A549 (cell line): ENCODE data around the gene GFRAL. TPM values are rescaled to one million over a fixed set of nuclear protein-coding genes. Genes with fewer than 3 reads are reported as not detected.

Experiments used
- ATAC-seq, 2 experiments: fragments of 200-7000 bp in 1 of 2; fragments of >200 bp in 1 of 2; cut with Nextera tagmentation in 1 of 2; cut with Tn5 transposase in 1 of 2; 3 replicates each; pipeline versions ENCODE4 v1.8.0 to v1.9.1; 2018 to 2020; ENCODE audit warnings: mild to moderate bottlenecking in 1 of 2, moderate library complexity in 1 of 2
- CTCF ChIA-PET: fragments of 300-600 bp; sonication (Branson Sonifier 250); formaldehyde crosslinking; extraction: SDS; loops from one replicate; lab custom pipeline; 2021; ENCODE audit warnings: antibody characterized with exemption, inconsistent platforms; lab: Yijun Ruan, JAX
- POLR2A ChIA-PET: fragments of 350-600 bp; formaldehyde crosslinking; extraction: SDS; loops from one replicate; lab custom pipeline; 2021; ENCODE audit warnings: antibody characterized with exemption, inconsistent platforms; lab: Yijun Ruan, JAX
- DNase-seq, 2 experiments: peaks; one replicate each; pipeline versions ENCODE4 v3.0.0 to v3.0.0-alpha.2; 2011 to 2016; ENCODE audit warnings: low read depth in 1 of 2, low spot score in 1 of 2
- FAIRE-seq: peaks from 2 replicates; lab custom pipeline; 2011; peaks lifted over from hg19 to GRCh38; lab: Jason Lieb, UNC
- H3K27ac ChIP-seq, 2 experiments: fragments of >200 bp; sonication (Bioruptor Twin); formaldehyde crosslinking; 3 replicates each; pipeline ENCODE4 v1.5.1; 2016 to 2017
- H3K4me1 ChIP-seq: fragments of >200 bp; sonication (Bioruptor Twin); formaldehyde crosslinking; 3 replicates; pipeline ENCODE4 v1.6.1; 2016
- H3K4me2 ChIP-seq: fragments of >200 bp; sonication (Bioruptor Twin); formaldehyde crosslinking; 3 replicates; pipeline ENCODE4 v1.6.1; 2016
- H3K4me3 ChIP-seq: fragments of >200 bp; sonication (Bioruptor Twin); formaldehyde crosslinking; 3 replicates; pipeline ENCODE4 v1.5.1; 2016
- H3K9me3 ChIP-seq: fragments of >200 bp; sonication (Bioruptor Twin); formaldehyde crosslinking; 3 replicates; pipeline ENCODE4 v1.6.1; 2016
- BHLHE40 ChIP-seq: IDR thresholded peaks from 2 replicates; pipeline ENCODE4 v1.6.1; 2012; ENCODE audit warnings: low read depth, low read length, inconsistent platforms
- CHD2 ChIP-seq: fragments of 150-350 bp; IDR thresholded peaks from 2 replicates; pipeline ENCODE4 v1.6.1; 2014; ENCODE audit warnings: low read length; ENCODE audit not compliant: partially characterized antibody
- CHD4 ChIP-seq: fragments of 200-600 bp; sonication (generic); IDR thresholded peaks from 2 replicates; pipeline ENCODE4 v1.6.1; 2016; ENCODE audit warnings: antibody characterized with exemption, mild to moderate bottlenecking, borderline replicate concordance
- EHMT2 ChIP-seq: fragments of 200-600 bp; sonication (generic); IDR thresholded peaks from 2 replicates; pipeline ENCODE4 v1.6.1; 2016; ENCODE audit warnings: antibody characterized with exemption, low read depth, mild to moderate bottlenecking, moderate library complexity
- ESRRA ChIP-seq: fragments of 150-350 bp; IDR thresholded peaks from 2 replicates; pipeline ENCODE4 v1.6.1; 2014; ENCODE audit warnings: mild to moderate bottlenecking, low read length, borderline replicate concordance
- FOSB ChIP-seq: fragments of 250-450 bp; sonication (Bioruptor Pico); IDR thresholded peaks from 2 replicates; pipeline ENCODE4 v1.5.0; 2020; ENCODE audit warnings: mild to moderate bottlenecking, moderate library complexity
- FOXS1 ChIP-seq: fragments of 250-450 bp; sonication (Bioruptor Pico); IDR thresholded peaks from 2 replicates; pipeline ENCODE4 v1.5.0; 2020; ENCODE audit warnings: mild to moderate bottlenecking, moderate library complexity
- HOXA7 ChIP-seq: fragments of 250-450 bp; sonication (Bioruptor Pico); IDR thresholded peaks from 2 replicates; pipeline ENCODE4 v1.5.0; 2020; ENCODE audit warnings: mild to moderate bottlenecking, moderate library complexity
- HOXB13 ChIP-seq: fragments of 250-450 bp; sonication (Bioruptor Pico); IDR thresholded peaks from 2 replicates; pipeline ENCODE4 v1.5.0; 2020; ENCODE audit warnings: low read depth, mild to moderate bottlenecking, moderate library complexity
- HOXB5 ChIP-seq: fragments of 250-450 bp; sonication (Bioruptor Pico); IDR thresholded peaks from 2 replicates; pipeline ENCODE4 v1.5.0; 2020; ENCODE audit warnings: mild to moderate bottlenecking, moderate library complexity
- JUN ChIP-seq, 2 experiments: fragments of >200 bp; sonication (Bioruptor Twin); formaldehyde crosslinking; IDR thresholded peaks; 2 replicates in 1 of 2; 3 replicates in 1 of 2; pipeline ENCODE4 v1.6.1; 2016 to 2017
- KDM1A ChIP-seq: fragments of 200-600 bp; sonication (generic); IDR thresholded peaks from 2 replicates; pipeline ENCODE4 v1.6.1; 2016; ENCODE audit warnings: low read depth, mild to moderate bottlenecking
- KDM5A ChIP-seq: fragments of 200-600 bp; sonication (generic); IDR thresholded peaks from 2 replicates; pipeline ENCODE4 v1.6.1; 2016; ENCODE audit warnings: antibody characterized with exemption, mild to moderate bottlenecking
- MAFK ChIP-seq: fragments of 450-650 bp; IDR thresholded peaks from 2 replicates; pipeline ENCODE4 v1.6.1; 2014; ENCODE audit not compliant: partially characterized antibody
- MAZ ChIP-seq: fragments of 150-350 bp; IDR thresholded peaks from 2 replicates; pipeline ENCODE4 v1.6.1; 2014; ENCODE audit warnings: antibody characterized with exemption, low read depth, low read length, borderline replicate concordance
- MYC ChIP-seq: IDR thresholded peaks from 2 replicates; pipeline ENCODE4 v1.6.1; 2012; ENCODE audit warnings: mild to moderate bottlenecking, inconsistent platforms, low read length, improper control_type of control experiment, borderline replicate concordance
- NFE2L2 ChIP-seq: fragments of 150-350 bp; conservative IDR thresholded peaks from 2 replicates; pipeline ENCODE4 v1.6.1; 2014; ENCODE audit warnings: low read length
- NPAS2 ChIP-seq: fragments of 250-450 bp; sonication (Bioruptor Pico); IDR thresholded peaks from 2 replicates; pipeline ENCODE4 v1.8.0; 2022; ENCODE audit warnings: mild to moderate bottlenecking, moderate library complexity, borderline replicate concordance
- POLR2AphosphoS2 ChIP-seq: conservative IDR thresholded peaks from 2 replicates; pipeline ENCODE4 v1.6.1; 2012; ENCODE audit warnings: low read length, improper control_type of control experiment, inconsistent platforms
- RARB ChIP-seq: fragments of 250-450 bp; sonication (Bioruptor Pico); IDR thresholded peaks from 2 replicates; pipeline ENCODE4 v1.8.0; 2021; ENCODE audit warnings: mild to moderate bottlenecking, moderate library complexity
- RNF2 ChIP-seq: fragments of 200-600 bp; sonication (generic); IDR thresholded peaks from 2 replicates; pipeline ENCODE4 v1.6.1; 2016; ENCODE audit warnings: low read depth, mild to moderate bottlenecking, antibody characterized with exemption, moderate library complexity, borderline replicate concordance
- SREBF2 ChIP-seq: fragments of 450-650 bp; IDR thresholded peaks from 2 replicates; pipeline ENCODE4 v1.6.1; 2014; ENCODE audit warnings: mild to moderate bottlenecking, moderate library complexity
- TFCP2L1 ChIP-seq: fragments of 250-450 bp; sonication (Bioruptor Pico); IDR thresholded peaks from 2 replicates; pipeline ENCODE4 v1.5.0; 2021; ENCODE audit warnings: mild to moderate bottlenecking
- TP53 ChIP-seq: fragments of 250-450 bp; sonication (Bioruptor Pico); IDR thresholded peaks from 2 replicates; pipeline ENCODE4 v1.5.0; 2021; ENCODE audit warnings: mild to moderate bottlenecking, moderate library complexity
- WGBS: methylation state at CpG from one replicate; pipeline ENCODE4 v1.1.6; 2017; ENCODE audit errors: missing lambda C conversion rate; 5-methylcytosine and 5-hydroxymethylcytosine counted together
- polyA plus RNA-seq, 4 experiments: library from polyadenylated mRNA; depleted of rRNA in 3 of 4; stranded (reverse); fragments of >200 nt; fragmentation: RNase III in 1 of 4; extraction: RNeasy Plus Mini Kit Qiagen cat#74134 plus additional on column Dnase treatment in 1 of 4; gene quantifications; 2 replicates in 3 of 4; 3 replicates in 1 of 4; pipeline ENCODE4 v1.2.3, GENCODE V29; 2011 to 2017
- TF ChIP-seq, protein P1 (sequence below): fragments of 450-650 bp; IDR thresholded peaks from 2 replicates; pipeline ENCODE4 v1.6.1; 2014; ENCODE audit warnings: antibody characterized with exemption
- TF ChIP-seq, protein P2 (sequence below): fragments of 250-450 bp; sonication (Bioruptor Pico); IDR thresholded peaks from 2 replicates; pipeline ENCODE4 v1.5.0; 2020; ENCODE audit warnings: low read depth, mild to moderate bottlenecking, moderate library complexity
- TF ChIP-seq, protein P3 (sequence below): fragments of >200 bp; sonication (Bioruptor Twin); formaldehyde crosslinking; IDR thresholded peaks from 3 replicates; pipeline ENCODE4 v1.5.1; 2016

Gene GFRAL
- polyA plus RNA-seq, 2 of the 4 experiments (the other 2 are of a cell fraction), result not detected

DNA sequence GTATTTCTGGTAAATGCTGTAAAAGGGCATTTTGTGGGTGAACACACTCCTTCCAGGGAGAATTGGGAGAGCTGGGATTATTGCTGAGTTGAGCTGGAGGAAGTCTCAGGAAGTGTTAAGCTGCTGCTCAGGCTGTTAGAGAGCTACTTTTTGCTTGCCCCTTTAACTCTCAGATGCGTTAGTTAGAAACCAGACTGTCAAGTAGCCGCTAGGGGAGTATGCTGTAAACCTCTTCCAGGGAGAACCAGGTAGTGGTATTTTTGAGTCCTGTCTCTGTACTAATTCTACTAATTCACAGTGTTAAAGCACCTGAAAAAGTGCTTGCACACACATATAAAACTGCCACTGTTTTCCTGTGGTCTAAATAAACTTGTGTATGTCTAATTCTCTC lies 6.6 kb upstream of the GFRAL start (continued):
- no peak for TF ChIP-seq FOSB
- TF ChIP-seq HOXB13 (CRISPR knock-in tag), result no peak
- no peak for TF ChIP-seq CHD4
- no peak for TF ChIP-seq BHLHE40
- TF ChIP-seq MYC, result no peak
- TF ChIP-seq RARB, result no peak
- no peak for TF ChIP-seq TP53 (CRISPR knock-in tag)
- TF ChIP-seq FOXS1 (CRISPR knock-in tag), result no peak
- TF ChIP-seq, all 56 proteins: peak for 0

DNA sequence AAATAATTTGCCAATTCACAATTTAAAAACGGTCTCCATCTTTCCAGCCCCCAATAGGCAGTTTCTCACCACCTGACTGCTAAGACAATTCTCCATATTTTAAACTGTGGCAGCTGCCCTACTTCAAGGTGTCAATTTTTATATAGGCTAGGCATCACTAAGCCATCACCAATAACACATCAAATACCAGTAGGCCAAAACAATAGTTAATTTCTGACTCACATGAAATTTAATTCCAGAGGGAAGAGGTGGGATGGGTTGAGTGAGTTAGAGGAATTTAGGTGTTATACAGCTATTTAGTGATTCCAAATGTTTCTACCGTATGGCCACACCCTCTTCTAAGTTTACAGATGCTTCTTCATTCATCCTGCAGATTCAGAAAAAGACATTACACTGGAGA lies 49.9 kb downstream of the GFRAL start:
- POLR2A ChIA-PET, result no interaction called here
- ATAC-seq, result no peak
- H3K4me3 ChIP-seq, result no peak overlapping the region
- no peak for TF ChIP-seq RNF2
- TF ChIP-seq CHD2, result no peak
- TF ChIP-seq MAZ, result no peak
- TF ChIP-seq MAFK, result no peak
- TF ChIP-seq HOXA7 (CRISPR knock-in tag), result no peak
- TF ChIP-seq KDM1A, result no peak
- H3K4me2 ChIP-seq, result no peak overlapping the region
- WGBS, result 0% methylated on average over 2 of the region's 2 CpGs
- FAIRE-seq, result no peak
- DNase-seq, result no peak
- no peak overlapping the region for H3K27ac ChIP-seq
- CTCF ChIA-PET, result no interaction called here
- H3K9me3 ChIP-seq, result no peaks in the 10 kb centered on the region
- H3K4me1 ChIP-seq, result no peaks in the 10 kb centered on the region

DNA sequence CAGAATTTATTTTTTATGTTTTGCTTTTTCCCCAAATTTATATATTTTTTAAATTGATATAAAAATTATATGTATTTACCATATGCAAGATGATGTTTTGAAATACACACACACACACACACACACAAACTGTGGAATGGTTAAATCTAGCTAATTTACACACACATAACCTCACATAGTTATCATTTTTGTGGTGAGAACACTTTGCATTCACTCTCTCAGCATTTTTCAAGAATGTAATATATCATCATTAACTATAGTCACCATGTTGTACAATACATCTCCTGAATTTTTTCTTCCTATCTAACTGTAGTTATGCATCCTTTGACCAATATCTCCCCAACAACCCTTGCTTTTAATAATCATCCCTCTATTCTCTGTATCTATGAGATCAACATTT lies 52.2 kb downstream of the GFRAL start:
- POLR2A ChIA-PET, result no interaction called here
- no peaks in the 10 kb centered on the region for H3K4me1 ChIP-seq
- no peaks in the 10 kb centered on the region for H3K9me3 ChIP-seq
- TF ChIP-seq HOXA7 (CRISPR knock-in tag) (no peak), TP53 (CRISPR knock-in tag) (no peak), BHLHE40 (no peak), HOXB5 (CRISPR knock-in tag) (no peak), CHD4 (no peak), MAFK (no peak), JUN (IDR thresholded peaks at IDR 0.05) (no peak), HOXB13 (CRISPR knock-in tag) (no peak), TFCP2L1 (CRISPR knock-in tag) (no peak), KDM5A (no peak), POLR2AphosphoS2 (no peak), SREBF2 (no peak), NPAS2 (CRISPR knock-in tag) (no peak)
- TF ChIP-seq, protein P1, sequence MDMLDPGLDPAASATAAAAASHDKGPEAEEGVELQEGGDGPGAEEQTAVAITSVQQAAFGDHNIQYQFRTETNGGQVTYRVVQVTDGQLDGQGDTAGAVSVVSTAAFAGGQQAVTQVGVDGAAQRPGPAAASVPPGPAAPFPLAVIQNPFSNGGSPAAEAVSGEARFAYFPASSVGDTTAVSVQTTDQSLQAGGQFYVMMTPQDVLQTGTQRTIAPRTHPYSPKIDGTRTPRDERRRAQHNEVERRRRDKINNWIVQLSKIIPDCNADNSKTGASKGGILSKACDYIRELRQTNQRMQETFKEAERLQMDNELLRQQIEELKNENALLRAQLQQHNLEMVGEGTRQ, result no peak
- TF ChIP-seq, all 56 proteins: peak for 0
- CTCF ChIA-PET, result no interaction called here
- ATAC-seq, result no peak
- H3K4me3 ChIP-seq, result no peak overlapping the region
- no peak overlapping the region for H3K27ac ChIP-seq
- no peak for FAIRE-seq
- no peak overlapping the region for H3K4me2 ChIP-seq
- no peak for DNase-seq

DNA sequence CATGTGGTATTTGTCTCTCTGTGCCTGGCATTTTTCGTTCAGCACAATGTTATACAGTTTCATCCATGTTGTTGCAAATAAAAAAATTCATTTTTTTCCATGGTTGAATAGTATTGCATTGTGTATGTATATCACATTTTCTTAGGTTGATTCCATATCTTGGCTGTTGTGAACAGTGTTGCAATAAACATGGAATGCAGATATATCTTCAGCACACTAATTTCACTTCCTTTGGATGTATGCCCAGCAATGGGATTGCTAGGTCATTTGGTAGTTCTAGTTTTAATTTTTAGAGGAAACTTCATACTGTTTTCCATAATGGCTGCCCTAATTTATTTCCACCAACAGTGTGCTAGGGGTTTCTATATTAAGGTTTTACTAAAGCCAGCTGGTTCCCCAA lies 52.6 kb downstream of the GFRAL start:
- ChIA-PET CTCF (no interaction called here), POLR2A (no interaction called here)
- 0% methylated on average over 1 of the region's 1 CpG for WGBS
- H3K4me2 ChIP-seq, result no peak overlapping the region
- FAIRE-seq (no peak), ATAC-seq (no peak), DNase-seq (no peak)
- no peak overlapping the region for H3K27ac ChIP-seq
- H3K9me3 ChIP-seq, result no peaks in the 10 kb centered on the region
- no peak overlapping the region for H3K4me3 ChIP-seq
- no peaks in the 10 kb centered on the region for H3K4me1 ChIP-seq
- TF ChIP-seq, protein P2, sequence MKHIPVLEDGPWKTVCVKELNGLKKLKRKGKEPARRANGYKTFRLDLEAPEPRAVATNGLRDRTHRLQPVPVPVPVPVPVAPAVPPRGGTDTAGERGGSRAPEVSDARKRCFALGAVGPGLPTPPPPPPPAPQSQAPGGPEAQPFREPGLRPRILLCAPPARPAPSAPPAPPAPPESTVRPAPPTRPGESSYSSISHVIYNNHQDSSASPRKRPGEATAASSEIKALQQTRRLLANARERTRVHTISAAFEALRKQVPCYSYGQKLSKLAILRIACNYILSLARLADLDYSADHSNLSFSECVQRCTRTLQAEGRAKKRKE, result no peak
- TF ChIP-seq RNF2 (no peak), ESRRA (no peak), NFE2L2 (no peak), CHD2 (no peak), EHMT2 (no peak), KDM5A (no peak), TFCP2L1 (CRISPR knock-in tag) (no peak)
- TF ChIP-seq, protein P3, sequence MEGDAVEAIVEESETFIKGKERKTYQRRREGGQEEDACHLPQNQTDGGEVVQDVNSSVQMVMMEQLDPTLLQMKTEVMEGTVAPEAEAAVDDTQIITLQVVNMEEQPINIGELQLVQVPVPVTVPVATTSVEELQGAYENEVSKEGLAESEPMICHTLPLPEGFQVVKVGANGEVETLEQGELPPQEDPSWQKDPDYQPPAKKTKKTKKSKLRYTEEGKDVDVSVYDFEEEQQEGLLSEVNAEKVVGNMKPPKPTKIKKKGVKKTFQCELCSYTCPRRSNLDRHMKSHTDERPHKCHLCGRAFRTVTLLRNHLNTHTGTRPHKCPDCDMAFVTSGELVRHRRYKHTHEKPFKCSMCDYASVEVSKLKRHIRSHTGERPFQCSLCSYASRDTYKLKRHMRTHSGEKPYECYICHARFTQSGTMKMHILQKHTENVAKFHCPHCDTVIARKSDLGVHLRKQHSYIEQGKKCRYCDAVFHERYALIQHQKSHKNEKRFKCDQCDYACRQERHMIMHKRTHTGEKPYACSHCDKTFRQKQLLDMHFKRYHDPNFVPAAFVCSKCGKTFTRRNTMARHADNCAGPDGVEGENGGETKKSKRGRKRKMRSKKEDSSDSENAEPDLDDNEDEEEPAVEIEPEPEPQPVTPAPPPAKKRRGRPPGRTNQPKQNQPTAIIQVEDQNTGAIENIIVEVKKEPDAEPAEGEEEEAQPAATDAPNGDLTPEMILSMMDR, result no peak
